SHP77 (cell line): Measurements from ENCODE around the gene MAML2.

Source experiments
- DNase-seq, 2 experiments: peaks; one replicate each; lab custom pipeline; 2025; lab: John Stamatoyannopoulos, UW

MAML2 gene

DNA sequence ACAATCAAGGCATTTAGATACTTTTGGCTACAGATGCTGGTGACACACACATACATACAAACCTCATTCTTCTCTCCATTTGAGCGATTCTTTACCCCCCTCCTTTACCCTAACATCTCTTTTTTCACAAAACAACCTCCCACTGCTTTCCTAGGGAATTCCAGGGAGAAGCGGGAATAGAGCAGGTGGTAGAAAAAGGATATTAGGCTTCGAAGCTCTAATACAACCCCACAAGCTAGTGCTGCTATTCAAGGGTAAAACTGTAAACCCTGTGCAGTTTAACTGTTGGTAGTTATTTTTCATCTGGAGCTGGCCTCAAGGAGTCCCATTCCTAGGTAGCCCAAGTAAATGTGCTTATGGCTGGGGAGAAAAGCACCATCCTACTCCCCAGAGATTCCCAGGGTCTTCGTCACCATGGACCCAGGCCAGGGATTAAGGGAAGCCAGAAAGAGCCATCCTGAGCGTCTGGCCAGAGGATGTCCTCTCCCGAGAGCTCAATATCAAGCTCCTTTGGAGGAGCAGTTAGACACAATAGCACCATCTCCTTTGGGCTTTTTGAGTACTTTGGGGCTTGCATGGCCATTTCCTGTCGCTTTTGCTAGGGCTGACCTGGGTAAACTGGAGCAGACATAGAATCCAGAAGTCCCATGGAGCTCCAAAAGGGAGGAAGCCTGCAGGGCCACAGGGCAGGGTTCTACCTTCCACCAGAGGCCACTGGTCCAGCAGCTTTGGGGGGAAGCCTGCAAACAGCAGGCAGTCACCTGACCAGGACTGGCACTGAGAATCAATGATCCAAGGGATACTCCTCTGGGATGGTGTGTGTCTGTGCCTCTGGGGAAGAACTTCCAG is 3.1 kb downstream of the MAML2 start:
- DNase-seq: no peak

GRCh38 chr11:96338910-96339705 is 3.9 kb downstream of the MAML2 start:
- DNase-seq: no peak

GRCh38 chr11:96337541-96338431 is 5.2 kb downstream of the MAML2 start:
- DNase-seq: no peak

DNA sequence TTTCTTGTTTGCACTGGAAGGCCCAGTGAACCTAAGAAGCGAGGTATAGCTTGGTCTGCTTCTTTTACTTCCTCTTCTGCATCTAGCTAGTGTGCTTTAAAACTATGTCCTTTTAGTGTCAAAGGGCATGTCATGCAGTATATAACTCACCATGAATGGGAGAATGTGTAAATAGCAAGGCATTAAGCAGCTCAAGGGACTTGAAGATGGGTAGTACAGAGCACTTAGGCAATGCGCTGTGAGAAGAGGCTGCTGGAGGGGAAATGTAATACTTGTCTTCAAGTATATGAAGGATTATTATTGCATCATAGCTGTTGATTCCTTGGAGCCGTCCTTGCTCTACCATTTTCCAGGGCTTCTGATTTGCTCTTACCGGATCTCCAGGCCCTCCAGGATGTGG is 7.6 kb downstream of the MAML2 start:
- DNase-seq: no peak

- DNase-seq: no peak
Measured at GRCh38 chr11:96334219-96334618, 8.8 kb downstream of the MAML2 start.

DNA sequence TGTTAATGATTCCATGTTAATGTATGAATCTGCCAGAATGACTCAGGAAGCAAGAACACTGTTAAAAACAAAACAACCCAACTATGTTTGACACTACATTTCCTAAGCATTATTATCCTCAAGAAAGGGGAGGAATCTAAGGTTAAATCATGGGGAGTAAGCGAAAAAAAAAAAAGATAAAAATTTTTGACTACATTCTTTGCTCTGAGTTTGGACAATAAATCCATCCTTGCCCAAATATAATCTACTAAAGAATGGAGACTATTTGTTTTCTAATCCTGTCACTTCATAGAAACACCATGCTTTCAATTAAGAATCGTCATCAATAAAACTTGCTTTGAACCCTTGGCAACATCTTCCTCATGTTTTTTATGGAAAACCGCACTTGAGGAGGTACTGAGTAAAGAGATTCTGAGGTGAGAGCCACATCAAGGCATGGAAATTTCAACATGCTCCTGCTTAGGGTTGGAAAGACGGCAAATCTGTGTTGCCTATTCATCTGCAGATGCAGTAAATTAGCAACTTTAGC is 9.7 kb downstream of the MAML2 start:
- DNase-seq: no peak

DNA sequence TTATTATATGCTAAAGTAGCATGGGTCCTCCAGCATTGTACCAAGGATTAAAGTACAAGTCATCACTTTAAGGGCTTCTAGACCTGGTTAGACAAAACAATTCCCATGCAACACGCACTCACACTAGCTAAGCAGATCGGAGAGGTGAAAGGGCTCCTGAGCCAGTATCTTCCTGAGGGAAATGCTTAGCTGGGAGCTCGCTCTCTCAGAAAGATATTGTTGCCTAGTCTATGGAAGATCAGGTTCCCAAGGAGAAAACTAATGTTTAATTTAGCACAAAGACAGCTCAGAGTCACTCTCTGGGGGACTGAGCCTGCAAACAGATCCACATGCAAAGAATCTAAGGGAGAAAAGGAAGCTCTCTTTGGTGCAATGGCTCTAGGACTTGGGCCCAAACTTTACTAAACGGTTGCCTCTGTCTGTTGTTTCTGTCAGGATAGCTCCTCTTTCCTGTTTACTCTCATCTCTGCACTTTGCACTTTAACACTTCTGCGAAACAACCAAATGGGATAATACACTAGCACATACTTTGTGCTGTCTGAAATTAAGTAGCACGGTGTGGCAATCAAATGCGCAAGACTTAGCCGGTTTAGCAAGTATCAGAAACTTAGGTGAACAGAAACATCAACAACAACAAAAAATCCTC is 10.7 kb downstream of the MAML2 start:
- DNase-seq: no peak

GRCh38 chr11:96331699-96332116 is 11.3 kb downstream of the MAML2 start:
- no peak for DNase-seq

GRCh38 chr11:96330511-96330859 is 12.5 kb downstream of the MAML2 start:
- no peak for DNase-seq

DNA sequence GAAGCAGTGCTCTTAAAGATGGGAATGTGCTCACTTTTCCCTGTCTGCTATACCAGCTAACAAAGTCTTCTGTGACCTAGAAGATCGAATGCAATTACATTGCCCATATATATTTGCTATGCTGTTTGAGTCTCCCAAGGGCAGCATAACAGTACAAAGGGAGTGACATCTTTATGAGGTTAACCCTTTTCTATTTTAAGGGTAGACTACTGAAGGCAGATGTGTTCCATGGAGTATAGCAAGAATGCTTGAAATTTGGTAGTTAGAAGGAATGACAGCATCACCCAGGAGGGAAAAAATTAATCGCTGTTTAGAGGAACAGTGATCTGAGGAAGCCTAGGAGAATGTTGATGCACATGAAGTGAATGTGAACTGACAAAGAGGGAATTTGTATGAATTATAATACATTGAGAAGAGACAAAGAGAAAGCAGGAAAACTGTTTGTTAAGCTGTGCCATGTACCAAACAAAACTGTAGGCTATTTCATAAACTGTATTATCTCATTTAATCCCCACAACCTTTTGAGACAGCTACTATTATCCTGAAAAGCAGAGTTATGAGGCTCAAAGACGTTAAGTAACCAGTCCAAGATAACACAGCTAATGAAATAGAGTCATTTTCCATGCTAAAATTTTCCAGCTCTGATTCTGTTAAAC is 13.0 kb downstream of the MAML2 start:
- DNase-seq: no peak

GRCh38 chr11:96329419-96329818 is 13.6 kb downstream of the MAML2 start:
- no peak for DNase-seq

DNA sequence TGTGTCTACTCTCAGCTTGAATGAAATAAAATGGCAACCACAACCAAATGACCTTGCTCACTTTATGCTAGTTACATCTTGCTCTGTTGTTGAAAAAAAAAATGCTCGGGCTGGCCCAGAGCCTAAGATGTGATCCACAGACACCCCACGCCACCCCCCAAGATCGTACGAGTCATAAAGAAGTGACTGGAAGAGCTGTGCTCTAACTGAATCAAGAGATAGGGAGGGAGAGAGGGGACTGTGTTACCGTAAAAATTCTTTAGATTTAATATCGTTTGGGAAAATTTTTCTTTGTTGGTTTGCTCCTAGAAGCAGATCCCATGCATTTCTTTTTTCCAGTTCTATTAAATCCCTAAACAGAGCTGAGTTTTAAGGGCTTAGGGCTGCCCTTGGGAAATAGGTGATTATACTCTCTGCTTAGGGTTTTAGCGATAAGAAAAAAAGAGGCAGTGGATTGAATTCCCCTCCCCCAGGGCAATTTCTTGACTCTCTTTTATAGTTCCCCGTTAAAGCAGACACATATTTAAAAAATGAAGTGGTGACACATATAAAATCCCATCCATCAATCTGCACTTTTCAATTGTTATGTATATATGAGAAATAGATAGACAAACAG is 14.5 kb downstream of the MAML2 start:
- no peak for DNase-seq

DNA sequence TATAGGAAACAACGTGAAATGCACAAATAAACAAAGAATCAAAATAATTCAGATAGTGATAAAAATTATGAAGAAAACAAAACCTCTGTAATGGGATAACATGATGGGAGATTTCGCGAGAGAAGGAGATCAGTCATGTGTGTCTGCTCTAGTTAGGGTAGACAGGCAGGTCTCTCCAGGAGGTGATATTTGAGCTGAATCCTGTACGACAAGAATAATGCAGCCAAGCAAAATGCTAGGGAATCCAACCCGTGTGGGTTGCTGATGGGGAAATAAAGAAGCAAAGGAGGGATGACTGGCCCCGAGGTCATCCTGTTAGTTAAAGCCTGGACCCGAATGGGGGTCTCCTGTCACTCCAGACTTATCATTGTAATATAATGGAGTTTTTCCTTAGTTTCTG is 16.0 kb downstream of the MAML2 start:
- no peak for DNase-seq

DNA sequence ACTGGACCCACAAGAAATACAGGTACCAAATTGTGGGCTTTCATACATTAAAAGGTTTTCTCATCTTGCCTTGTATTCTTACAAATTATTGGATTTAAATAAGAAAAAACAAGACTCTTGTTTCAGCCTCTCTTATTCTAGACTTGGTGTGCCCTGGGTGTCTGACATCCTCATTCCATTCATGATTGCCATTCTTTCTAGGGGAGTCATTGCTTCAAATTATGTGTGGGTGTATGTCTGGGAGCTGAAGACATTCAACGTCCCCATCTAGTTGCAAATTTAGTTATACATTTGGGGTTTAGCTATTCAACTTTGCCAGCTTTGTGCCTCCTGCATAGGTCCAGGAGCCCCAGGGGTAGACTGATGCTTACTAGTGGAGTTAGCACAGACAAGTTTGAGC is 18.1 kb downstream of the MAML2 start:
- no peak for DNase-seq

DNA sequence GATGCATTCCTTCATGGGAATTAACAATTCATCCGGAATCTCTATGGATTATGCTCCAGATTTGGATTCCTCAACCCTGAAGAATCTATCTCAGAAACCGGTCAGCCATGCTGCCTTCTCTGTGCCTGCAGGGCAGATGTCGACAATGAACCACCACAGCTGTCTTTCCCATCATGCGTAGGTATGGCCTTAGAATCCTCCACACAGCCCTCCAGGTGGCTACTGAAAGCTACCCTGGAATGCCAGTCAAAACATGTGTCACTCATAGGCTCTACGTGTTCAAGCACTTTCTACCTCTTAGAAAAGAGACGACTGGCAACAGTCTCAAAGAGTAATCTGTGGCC is 19.4 kb downstream of the MAML2 start:
- DNase-seq: no peak

GRCh38 chr11:96322775-96323641 is 20.0 kb downstream of the MAML2 start:
- no peak for DNase-seq

DNA sequence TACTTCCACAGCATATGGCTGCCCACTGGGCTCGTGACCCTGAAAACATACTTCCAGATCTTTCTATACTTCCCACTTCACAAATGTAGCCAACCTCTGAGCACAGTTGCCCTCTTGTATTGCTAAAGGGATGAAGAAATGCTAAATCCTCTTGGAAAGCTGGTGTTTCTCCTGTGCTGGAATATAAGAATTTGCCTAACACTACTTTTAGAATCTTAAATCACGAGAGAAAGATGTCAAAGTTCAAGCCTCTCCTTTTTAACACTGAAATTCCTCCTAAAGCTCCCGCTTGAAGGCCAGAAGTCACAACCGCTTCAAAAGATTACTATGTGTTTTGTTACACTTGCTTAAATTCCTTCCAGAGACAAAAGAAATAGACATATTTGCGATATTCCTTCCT is 21.9 kb downstream of the MAML2 start:
- DNase-seq: no peak

DNA sequence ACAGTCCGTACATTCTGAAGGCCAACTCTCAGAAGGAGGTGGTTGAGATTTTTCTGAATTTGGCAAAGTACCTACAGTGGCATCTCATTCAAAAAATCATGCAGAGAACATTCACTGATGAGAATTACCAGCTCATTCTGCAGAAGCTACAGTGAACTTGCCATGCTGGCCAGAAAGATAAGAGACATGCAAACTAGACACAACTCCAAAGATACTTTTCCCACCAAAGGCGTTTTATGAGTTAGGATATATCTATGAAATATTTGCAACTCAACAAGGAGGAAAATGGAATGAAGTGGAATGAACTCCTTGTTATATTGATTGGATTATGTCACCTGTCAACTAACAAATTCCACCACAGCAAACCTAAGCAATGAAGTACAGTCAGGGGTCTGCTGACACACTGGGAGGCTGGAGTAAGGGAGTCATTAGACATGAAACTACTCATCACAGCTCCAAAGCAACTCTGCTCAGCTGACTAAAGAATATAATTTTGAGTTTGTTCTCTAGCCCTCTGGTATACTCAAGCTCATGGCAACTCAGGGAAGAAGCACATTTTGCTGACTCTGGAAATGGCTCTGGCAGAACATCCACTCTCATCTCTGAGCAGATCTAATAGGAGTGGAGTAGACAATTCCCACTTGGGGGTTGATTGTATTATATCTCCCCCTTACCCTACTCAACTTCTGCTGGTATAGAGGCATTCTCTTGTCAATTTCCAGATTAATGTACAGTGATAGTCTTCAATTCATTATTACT is 22.9 kb downstream of the MAML2 start:
- DNase-seq: no peak

- DNase-seq: no peak
Measured at GRCh38 chr11:96318850-96319249, 24.1 kb downstream of the MAML2 start.
